Common myeloid progenitor, CD34-positive (primary cell): ENCODE data around the gene ABCG1.

Experiments used
- CTCF ChIA-PET: fragments of 350-600 bp; sonication (Branson Sonifier 250); formaldehyde crosslinking; loops from one replicate; lab custom pipeline; 2021; ENCODE audit warnings: antibody characterized with exemption; lab: Charles Lee
- POLR2A ChIA-PET: fragments of 350-600 bp; sonication (Branson Sonifier 250); formaldehyde crosslinking; loops from one replicate; lab custom pipeline; 2021; ENCODE audit warnings: antibody characterized with exemption; lab: Charles Lee
- DNase-seq, 3 donors: peaks; one replicate each; pipeline versions ENCODE4 v3.0.0 to v3.0.0-alpha.2; 2013
- H3K27ac ChIP-seq, 2 experiments: 1 replicate in 1 of 2; 2 replicates in 1 of 2; pipeline ENCODE4 v1.7.0; 2013; ENCODE audit warnings: inconsistent platforms in 2 of 2, low read length in 2 of 2, mild to moderate bottlenecking in 2 of 2, low read depth in 1 of 2, moderate library complexity in 1 of 2; ENCODE audit not compliant: severe bottlenecking in 2 of 2, insufficient read depth in 1 of 2, poor library complexity in 1 of 2
- H3K27me3 ChIP-seq, 5 experiments: replicated peaks in 2 of 5; 1 replicate in 3 of 5; 2 replicates in 2 of 5; pipeline versions ENCODE4 v1.6.1 to v1.7.0; 2013; ENCODE audit warnings: low read length in 4 of 5, mild to moderate bottlenecking in 2 of 5, moderate library complexity in 2 of 5, inconsistent platforms in 1 of 5; ENCODE audit not compliant: insufficient read depth in 5 of 5, control insufficient read depth in 4 of 5
- H3K36me3 ChIP-seq, 4 experiments: 1 replicate in 2 of 4; 2 replicates in 2 of 4; pipeline versions ENCODE4 v1.6.1 to v1.7.0; 2013; ENCODE audit warnings: low read length in 3 of 4, control low read depth in 1 of 4, mild to moderate bottlenecking in 1 of 4; ENCODE audit not compliant: control insufficient read depth in 4 of 4, insufficient read depth in 4 of 4
- H3K4me1 ChIP-seq, 4 experiments: 1 replicate in 3 of 4; 2 replicates in 1 of 4; pipeline versions ENCODE4 v1.6.1 to v1.7.1; 2013; ENCODE audit warnings: low read length in 3 of 4, mild to moderate bottlenecking in 3 of 4, control low read depth in 1 of 4, inconsistent platforms in 1 of 4, moderate library complexity in 1 of 4; ENCODE audit not compliant: control insufficient read depth in 4 of 4, insufficient read depth in 4 of 4; ENCODE audit errors: control extremely low read depth in 1 of 4
- H3K4me3 ChIP-seq, 7 experiments: 1 replicate in 4 of 7; 2 replicates in 3 of 7; pipeline versions ENCODE4 v1.5.1 to v1.7.0; 2013; ENCODE audit warnings: mild to moderate bottlenecking in 7 of 7, low read length in 6 of 7, moderate library complexity in 6 of 7, inconsistent platforms in 2 of 7, low read depth in 2 of 7, control low read depth in 1 of 7; ENCODE audit not compliant: insufficient read depth in 4 of 7, control insufficient read depth in 1 of 7; ENCODE audit errors: extremely low read depth in 1 of 7
- H3K9me3 ChIP-seq, 5 experiments: 1 replicate in 4 of 5; 2 replicates in 1 of 5; pipeline versions ENCODE4 v1.6.1 to v1.7.1; 2013; ENCODE audit warnings: low read length in 4 of 5, mild to moderate bottlenecking in 2 of 5, inconsistent platforms in 1 of 5, low read depth in 1 of 5, moderate library complexity in 1 of 5; ENCODE audit not compliant: control insufficient read depth in 4 of 5, insufficient read depth in 2 of 5; ENCODE audit errors: control extremely low read depth in 1 of 5
- WGBS: methylation state at CpG from one replicate; pipeline ENCODE4 v1.1.5; 2013; ENCODE audit not compliant: insufficient coverage; 5-methylcytosine and 5-hydroxymethylcytosine counted together

Gene ABCG1

DNA sequence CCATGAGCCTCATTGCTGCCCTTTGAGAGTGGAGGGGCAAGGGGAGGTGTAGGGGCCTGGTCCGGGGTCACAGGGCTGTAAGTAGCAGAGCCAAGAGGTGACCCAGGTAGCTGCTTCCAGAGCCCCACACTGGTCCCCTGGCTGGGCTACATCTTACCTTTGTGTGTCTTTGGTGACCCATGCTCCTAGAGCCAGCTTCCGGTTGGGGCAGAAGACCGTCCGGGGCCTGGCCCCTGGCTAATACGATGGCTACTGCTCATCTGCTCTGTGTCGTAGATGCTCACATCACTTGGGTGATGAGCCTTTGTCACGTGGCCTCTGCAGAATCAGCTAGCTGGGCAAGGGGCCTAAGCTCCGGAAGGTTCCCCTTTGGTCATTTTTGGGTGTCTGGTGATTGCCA, 20.6 kb downstream of the ABCG1 start:
- Histone ChIP-seq H3K9me3 (no peaks in the 10 kb centered on the region), H3K4me3 (no peak overlapping the region), H3K27ac (no peak overlapping the region), H3K36me3 (no peaks in the 10 kb centered on the region), H3K4me1 (peaks cover 19 to 50% (median 42%) of the 10 kb centered on the region in 4 experiments), H3K27me3 (no peaks in the 10 kb centered on the region)
- no peak for DNase-seq
- ChIA-PET CTCF (interaction anchor here (1.2 to 8.2 kb wide), 8 partner anchors 10 to 94 kb away, joined by 5 to 116 read pairs (median 12); no protein-coding TSS in a partner anchor), POLR2A (interaction anchor here (1.2 to 1.5 kb wide), 2 partner anchors 19 to 30 kb away, joined by 4 read pairs; no protein-coding TSS in a partner anchor)
- WGBS: 94% methylated on average over 5 of the region's 8 CpGs

- peaks cover 19 to 49% (median 42%) of the 10 kb centered on the region in 4 experiments for H3K4me1 ChIP-seq
- POLR2A ChIA-PET: interaction anchor here (1.2 kb wide), 1 partner anchor 20 kb away, joined by 4 read pairs; no protein-coding TSS in a partner anchor
Observed at GRCh38 chr21:42239973-42240372, 21.0 kb downstream of the ABCG1 start.

DNA sequence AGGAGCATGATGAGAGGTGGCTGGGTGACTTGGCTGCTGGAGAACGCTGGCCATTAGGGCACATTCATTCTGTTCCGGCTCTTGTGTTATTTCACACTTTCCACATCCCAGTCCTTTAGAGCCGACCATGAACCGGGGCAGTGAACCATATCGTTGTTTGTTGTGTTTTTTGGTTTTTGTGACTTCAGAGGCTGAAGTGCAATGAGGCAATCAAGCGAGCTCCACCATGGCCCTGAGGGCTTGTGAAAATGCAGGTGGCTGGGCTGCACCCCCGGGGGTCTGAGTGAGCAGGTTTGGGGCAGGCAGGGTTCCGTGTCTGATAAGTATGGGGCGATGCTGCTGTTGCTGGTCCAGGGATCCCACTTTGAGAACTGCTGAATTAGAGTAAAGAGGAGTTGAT, 23.7 kb downstream of the ABCG1 start:
- Histone ChIP-seq H3K4me3 (no peak overlapping the region), H3K4me1 (peaks cover 7 to 39% (median 27%) of the 10 kb centered on the region in 4 experiments), H3K27me3 (no peaks in the 10 kb centered on the region), H3K9me3 (no peaks in the 10 kb centered on the region), H3K27ac (no peak overlapping the region), H3K36me3 (no peaks in the 10 kb centered on the region)
- WGBS: 96% methylated on average over 7 of the region's 9 CpGs
- ChIA-PET CTCF (interaction anchor here (0.8 to 3.5 kb wide), 6 partner anchors 11 to 79 kb away, joined by 3 to 20 read pairs (median 4); no protein-coding TSS in a partner anchor), POLR2A (no interaction called here)
- no peak for DNase-seq

More at GRCh38 chr21:42239973-42240372, 21.0 kb downstream of the ABCG1 start:
- Histone ChIP-seq H3K4me3 (no peak overlapping the region), H3K9me3 (no peaks in the 10 kb centered on the region), H3K27me3 (no peaks in the 10 kb centered on the region), H3K27ac (no peak overlapping the region), H3K36me3 (no peaks in the 10 kb centered on the region)
- CTCF ChIA-PET: interaction anchor here (1.6 to 8.2 kb wide), 7 partner anchors 11 to 95 kb away, joined by 6 to 116 read pairs (median 14); no protein-coding TSS in a partner anchor
- no peak for DNase-seq
- WGBS: 77% methylated on average over 8 of the region's 8 CpGs

DNA sequence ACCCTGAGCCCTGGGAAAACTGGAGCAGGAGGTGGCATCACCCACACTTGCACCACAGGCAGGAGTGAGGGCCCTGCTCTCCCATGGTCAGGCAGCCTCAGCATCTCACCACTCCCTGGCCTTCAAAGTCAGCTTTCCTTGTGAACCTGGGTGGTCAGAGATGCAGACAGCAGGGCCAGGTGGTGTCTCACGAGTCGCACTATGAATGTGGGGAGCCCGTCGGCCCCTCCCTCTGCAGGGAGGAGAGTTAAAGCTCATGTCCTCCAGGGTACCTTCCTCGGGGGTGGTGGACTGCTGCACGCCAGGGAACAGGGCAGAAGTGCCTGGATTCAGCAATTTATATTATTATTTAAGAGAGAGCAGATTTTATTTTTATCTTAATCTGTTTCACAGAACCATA, 24.1 kb downstream of the ABCG1 start:
- ChIA-PET CTCF (interaction anchor here (1.1 to 3.5 kb wide), 4 partner anchors 11 to 29 kb away, joined by 4 to 20 read pairs (median 4); no protein-coding TSS in a partner anchor), POLR2A (no interaction called here)
- Histone ChIP-seq H3K4me3 (no peak overlapping the region), H3K27ac (no peak overlapping the region), H3K27me3 (no peaks in the 10 kb centered on the region), H3K9me3 (no peaks in the 10 kb centered on the region), H3K36me3 (no peaks in the 10 kb centered on the region), H3K4me1 (peaks cover 7 to 39% (median 25%) of the 10 kb centered on the region in 4 experiments)
- DNase-seq: no peak
- 100% methylated on average over 2 of the region's 6 CpGs for WGBS

DNA sequence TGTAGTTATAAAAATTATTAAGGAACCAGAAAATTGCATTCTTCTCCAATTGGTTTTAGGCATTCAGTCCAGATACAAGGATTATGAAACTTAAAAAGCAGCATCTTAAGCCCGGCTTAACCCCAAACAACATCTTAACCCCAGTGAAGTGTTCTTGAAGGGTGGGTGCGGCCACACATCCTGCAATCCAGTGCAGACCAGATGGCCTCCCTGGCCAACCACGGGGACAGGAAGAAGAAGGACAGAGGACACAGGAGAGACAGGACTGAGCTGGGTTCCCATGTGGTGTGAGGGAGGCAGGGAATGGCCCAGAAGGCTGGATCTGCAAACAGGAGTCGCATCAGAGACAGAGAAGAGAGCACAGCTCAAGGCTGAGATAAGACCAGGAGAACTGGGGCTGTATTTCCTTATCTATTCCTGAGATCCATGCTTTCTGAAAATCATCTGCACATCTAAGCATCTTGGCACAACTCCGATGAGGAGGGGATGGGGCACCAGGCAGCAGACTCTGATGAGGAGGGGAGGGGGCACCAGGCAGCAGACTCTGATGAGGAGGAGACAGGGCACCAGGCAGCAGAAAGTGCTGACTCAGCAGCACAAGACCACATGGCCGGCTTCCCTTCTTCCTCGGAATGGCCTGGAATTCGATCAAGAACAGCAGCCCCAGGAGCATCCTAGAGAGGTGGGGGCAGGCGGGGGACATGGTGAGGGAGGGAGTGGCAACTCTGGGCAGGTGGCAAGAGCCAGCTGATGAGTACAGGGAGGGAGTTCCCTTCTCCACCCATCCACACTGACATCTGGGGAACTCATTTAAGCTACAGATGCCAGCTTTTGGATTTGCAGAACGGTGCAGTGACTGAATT, 26.6 kb downstream of the ABCG1 start:
- 61% methylated on average over 4 of the region's 10 CpGs for WGBS
- DNase-seq: peak in 2 of 3 donors; percentile 32 to 47
- Histone ChIP-seq H3K36me3 (no peaks in the 10 kb centered on the region), H3K9me3 (no peaks in the 10 kb centered on the region), H3K27ac (no peak overlapping the region), H3K4me3 (no peak overlapping the region), H3K4me1 (peaks cover 0 to 35% (median 25%) of the 10 kb centered on the region in 4 experiments), H3K27me3 (no peaks in the 10 kb centered on the region)
- CTCF ChIA-PET: interaction anchor here (0.8 to 3.8 kb wide), 12 partner anchors 8 to 82 kb away, joined by 3 to 25 read pairs (median 5); no protein-coding TSS in a partner anchor
- POLR2A ChIA-PET: interaction anchor here (1.0 kb wide), 1 partner anchor 11 kb away, joined by 3 read pairs; no protein-coding TSS in a partner anchor

GRCh38 chr21:42247716-42248115, 28.8 kb downstream of the ABCG1 start:
- no peaks in the 10 kb centered on the region for H3K27me3 ChIP-seq
- WGBS: 33% methylated on average over 10 of the region's 11 CpGs
- H3K9me3 ChIP-seq: no peaks in the 10 kb centered on the region
- peak overlapping the region in 2 of 7 experiments; percentile 21 to 42 for H3K4me3 ChIP-seq
- ChIA-PET CTCF (interaction anchor here (2.6 to 3.8 kb wide), 2 partner anchors 11 to 12 kb away, joined by 21 to 25 read pairs; no protein-coding TSS in a partner anchor), POLR2A (no interaction called here)
- H3K27ac ChIP-seq: peak overlapping the region in 1 of 2 experiments; percentile 19
- H3K4me1 ChIP-seq: peaks cover 0 to 46% (median 36%) of the 10 kb centered on the region in 4 experiments
- H3K36me3 ChIP-seq: no peaks in the 10 kb centered on the region
- DNase-seq: no peak
